GM13976 (cell line): ENCODE results near the gene MAEA.

ENCODE experiments used
- DNase-seq: peaks from one replicate; pipeline ENCODE4 v3.0.0; 2012; ENCODE audit warnings: low spot score
- in situ Hi-C: fragments of 300-500 bp; cut with MboI; formaldehyde crosslinking; loops from one replicate; pipeline ENCODE4 v1.12.0; 2022; ENCODE audit warnings: low sequenced_read_pairs, mixed read lengths, inconsistent platforms; ENCODE audit not compliant: unreplicated experiment
- TF ChIP-seq, protein P1 (sequence below): IDR thresholded peaks from 2 replicates; pipeline ENCODE4 v1.5.1; 2012; ENCODE audit warnings: borderline replicate concordance, mild to moderate bottlenecking; ENCODE audit not compliant: insufficient read depth; ENCODE audit errors: extremely low read depth, missing control alignments, control extremely low read depth

MAEA gene

DNA sequence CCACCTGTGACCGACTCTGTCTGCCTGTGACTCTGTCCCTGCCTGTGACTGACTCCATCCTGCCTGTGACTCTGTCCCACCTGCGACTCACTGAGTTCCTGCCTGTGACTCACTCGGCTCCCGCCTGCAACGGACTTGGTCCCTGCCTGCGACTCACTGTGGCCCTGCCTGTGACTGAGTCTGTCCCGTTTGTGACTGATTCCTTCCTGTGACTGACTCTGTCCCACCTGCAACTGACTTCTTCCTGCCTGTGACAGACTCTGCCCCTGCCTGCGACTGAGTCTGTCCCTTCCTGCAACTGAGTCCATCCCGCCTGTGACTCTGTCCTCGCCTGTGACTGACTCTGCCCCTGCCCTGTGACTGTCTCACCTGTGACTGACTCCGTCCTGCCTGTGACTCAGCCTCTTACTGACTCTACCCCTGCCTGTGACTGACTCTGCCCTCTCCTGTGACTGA lies 47.7 kb downstream of the MAEA start:
- no peak for DNase-seq

DNA sequence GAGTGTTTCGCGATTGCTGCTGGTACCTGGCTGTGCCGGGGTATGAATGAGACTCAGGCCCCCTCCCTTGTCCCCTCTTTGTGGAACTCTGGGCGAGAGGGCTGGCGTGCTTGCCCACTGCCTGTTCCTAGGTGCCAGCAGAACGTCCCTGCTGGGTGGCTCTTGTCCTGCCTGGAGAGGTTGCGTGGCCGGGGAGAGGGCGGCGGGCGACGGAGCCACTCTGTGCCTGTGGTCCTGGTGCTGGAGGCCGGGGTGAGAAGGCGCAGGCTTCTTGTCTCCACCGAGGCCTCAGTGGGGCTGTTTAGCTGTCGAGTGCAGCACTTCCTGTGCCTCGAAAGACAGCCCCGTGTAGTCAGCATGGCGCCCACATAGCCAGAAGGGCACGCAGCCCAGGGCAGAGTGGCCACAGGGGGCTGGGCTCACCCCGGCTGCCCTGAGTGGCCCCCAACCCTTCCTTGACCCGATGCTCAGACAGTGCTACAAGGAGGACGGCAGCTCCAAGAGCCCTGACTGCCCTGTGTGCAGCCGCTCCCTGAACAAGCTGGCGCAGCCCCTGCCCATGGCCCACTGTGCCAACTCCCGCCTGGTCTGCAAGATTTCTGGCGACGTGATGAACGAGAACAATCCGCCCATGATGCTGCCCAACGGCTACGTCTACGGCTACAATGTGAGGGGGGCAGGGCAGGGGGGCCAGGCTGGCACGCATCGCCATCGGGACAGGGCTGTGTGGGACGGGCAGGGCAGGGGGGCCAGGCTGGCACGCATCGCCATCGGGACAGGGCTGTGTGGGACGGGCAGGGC lies 48.5 kb downstream of the MAEA start:
- in situ Hi-C loops = no loop called here
- no peak for DNase-seq
- TF ChIP-seq, protein P1, sequence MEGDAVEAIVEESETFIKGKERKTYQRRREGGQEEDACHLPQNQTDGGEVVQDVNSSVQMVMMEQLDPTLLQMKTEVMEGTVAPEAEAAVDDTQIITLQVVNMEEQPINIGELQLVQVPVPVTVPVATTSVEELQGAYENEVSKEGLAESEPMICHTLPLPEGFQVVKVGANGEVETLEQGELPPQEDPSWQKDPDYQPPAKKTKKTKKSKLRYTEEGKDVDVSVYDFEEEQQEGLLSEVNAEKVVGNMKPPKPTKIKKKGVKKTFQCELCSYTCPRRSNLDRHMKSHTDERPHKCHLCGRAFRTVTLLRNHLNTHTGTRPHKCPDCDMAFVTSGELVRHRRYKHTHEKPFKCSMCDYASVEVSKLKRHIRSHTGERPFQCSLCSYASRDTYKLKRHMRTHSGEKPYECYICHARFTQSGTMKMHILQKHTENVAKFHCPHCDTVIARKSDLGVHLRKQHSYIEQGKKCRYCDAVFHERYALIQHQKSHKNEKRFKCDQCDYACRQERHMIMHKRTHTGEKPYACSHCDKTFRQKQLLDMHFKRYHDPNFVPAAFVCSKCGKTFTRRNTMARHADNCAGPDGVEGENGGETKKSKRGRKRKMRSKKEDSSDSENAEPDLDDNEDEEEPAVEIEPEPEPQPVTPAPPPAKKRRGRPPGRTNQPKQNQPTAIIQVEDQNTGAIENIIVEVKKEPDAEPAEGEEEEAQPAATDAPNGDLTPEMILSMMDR = no peak

More for the DNA sequence above, 47.7 kb downstream of the MAEA start:
- TF ChIP-seq, protein P1 = no peak
- in situ Hi-C loops = no loop called here

DNA sequence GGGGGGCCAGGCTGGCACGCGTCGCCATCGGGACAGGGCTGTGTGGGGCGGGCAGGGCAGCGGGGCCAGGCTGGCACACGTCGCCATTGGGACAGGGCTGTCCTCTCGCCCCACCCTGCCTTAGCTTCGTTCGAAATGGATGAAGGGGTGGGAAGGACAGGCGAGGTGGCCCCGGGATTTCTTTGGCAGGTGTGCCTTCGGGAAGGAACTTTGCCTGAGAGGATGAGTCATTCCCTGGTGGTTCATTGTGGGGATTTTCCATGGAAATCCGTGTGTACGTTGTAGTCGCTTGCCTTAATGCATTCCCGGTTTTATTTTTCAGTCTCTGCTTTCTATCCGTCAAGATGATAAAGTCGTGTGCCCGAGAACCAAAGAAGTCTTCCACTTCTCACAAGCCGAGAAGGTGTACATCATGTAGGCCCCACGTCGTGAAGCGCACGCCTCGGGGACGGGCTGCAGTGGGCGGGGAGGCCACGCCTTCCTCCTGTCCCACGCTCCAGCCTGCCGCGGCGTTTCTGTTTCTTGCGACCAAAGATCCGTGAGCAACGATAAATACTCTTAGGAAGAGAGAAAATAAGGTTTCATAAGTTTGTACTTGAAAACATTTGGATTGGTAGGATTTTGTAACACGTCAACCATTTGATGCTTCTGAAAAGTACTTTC lies 49.2 kb downstream of the MAEA start:
- TF ChIP-seq, protein P1 = no peak
- DNase-seq = no peak
- in situ Hi-C loops = no loop called here

DNA sequence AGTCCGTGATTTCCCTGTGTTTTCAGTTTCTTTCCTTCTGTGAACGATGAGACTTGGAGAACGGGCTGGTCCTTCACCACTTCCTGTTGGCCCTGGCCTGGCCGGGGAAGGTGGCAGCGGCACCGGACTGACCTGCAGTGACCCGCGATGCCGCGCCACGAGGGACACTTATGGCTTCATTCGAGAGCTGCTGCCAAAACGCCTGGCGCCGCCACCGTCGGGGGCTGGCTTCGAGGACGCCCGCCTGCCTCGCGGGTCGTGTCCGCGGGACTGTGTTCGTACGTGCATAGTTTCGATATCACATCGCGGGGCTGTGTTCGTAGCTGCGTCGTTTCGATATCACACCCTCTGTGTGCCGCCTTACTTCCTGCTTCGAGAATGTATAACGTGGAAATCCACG lies 49.8 kb downstream of the MAEA start:
- TF ChIP-seq, protein P1 = no peak
- DNase-seq = no peak
- in situ Hi-C loops = no loop called here

DNA sequence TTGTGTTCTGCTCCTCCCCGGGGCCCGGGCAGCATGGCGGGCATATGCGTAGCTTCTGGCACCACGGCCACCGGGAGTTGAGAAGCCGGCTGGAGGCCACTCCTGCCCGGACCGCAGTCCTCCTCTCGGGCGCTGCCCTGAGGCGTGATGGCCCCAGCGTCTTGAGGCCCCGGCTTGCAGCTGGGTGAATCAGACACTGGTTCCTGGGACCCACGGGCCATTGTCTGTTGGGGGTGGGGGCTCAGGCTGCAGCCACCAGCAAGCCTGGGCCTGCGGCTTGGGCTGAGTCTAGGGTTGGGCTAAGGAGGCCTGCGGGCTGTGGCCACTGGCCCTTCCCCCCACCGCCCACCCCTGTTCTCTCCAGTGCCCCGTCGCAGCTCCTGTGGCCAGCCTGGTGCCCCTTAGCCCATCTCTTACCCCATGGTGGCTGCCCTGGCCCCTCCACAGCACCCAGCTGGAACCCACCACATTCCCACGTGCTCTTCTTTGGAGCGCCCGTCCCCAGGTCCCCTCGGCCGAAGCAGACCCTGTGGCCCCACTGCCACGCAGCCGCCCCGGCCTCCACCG lies 50.6 kb downstream of the MAEA start:
- in situ Hi-C loops = loop anchor here (10.0 kb wide), 1 partner anchor 205 kb away; no protein-coding TSS in a partner anchor

DNA sequence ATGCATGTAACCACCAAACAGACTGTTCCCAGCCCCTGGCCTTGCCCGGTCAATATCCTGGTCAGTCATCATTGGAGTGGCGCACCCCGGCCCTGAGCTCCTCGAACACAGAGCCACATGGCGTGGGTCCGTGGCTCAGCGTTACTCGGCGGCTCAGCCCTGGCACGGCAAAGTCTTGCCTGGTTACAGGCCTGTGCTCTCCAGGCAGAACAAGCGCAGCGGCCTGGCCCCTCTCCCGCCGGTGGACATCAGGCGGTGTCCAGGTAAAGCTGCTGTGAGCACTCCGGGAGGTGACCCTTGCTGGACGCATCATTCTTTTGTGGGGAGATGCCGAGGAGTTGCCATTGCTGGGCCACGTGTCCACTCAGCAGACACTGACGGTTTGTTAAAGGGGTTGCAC lies 51.2 kb downstream of the MAEA start:
- TF ChIP-seq, protein P1 = no peak
- in situ Hi-C loops = loop anchor here (10.0 kb wide), 1 partner anchor 206 kb away; no protein-coding TSS in a partner anchor
- DNase-seq = no peak

More for the DNA sequence above, 50.6 kb downstream of the MAEA start:
- DNase-seq = no peak
- TF ChIP-seq, protein P1 = no peak
